Astrocyte of the cerebellum (primary cell): Measurements from ENCODE around the gene SIDT1.

Experiments used
- DNase-seq: peaks from one replicate; pipeline ENCODE4 v3.0.0-alpha.2; 2011; ENCODE audit warnings: low read depth
- H3K4me3 ChIP-seq: 2 replicates; pipeline ENCODE4 v1.5.1; 2011; ENCODE audit warnings: mild to moderate bottlenecking, low read depth, low read length, moderate library complexity
- CTCF ChIP-seq: IDR thresholded peaks from 2 replicates; pipeline ENCODE4 v1.5.1; 2012; ENCODE audit warnings: low read length, low read depth, moderate library complexity, mild to moderate bottlenecking; ENCODE audit errors: missing control alignments
- in situ Hi-C: cut with HindIII; loops from 2 replicates; pipeline ENCODE4 v1.10.0; 2017; ENCODE audit warnings: low sequenced_read_pairs

Gene SIDT1

GRCh38 chr3:113521981-113522380 lies 10.4 kb upstream of the SIDT1 start:
- no peak for DNase-seq
- no peak overlapping the region for H3K4me3 ChIP-seq
- in situ Hi-C loops: no loop called here
- TF ChIP-seq CTCF: no peak

- no peak for DNase-seq
- H3K4me3 ChIP-seq: no peak overlapping the region
- in situ Hi-C loops: no loop called here
- no peak for TF ChIP-seq CTCF
These were observed 9.1 kb upstream of the SIDT1 start for GRCh38 chr3:113523241-113523640.

- peak overlapping the region; percentile 50 for H3K4me3 ChIP-seq
- no peak for TF ChIP-seq CTCF
- no peak for DNase-seq
- in situ Hi-C loops: no loop called here
These were observed 561 bp downstream of the SIDT1 start for GRCh38 chr3:113532698-113533533.

GRCh38 chr3:113533534-113533892 lies 1.2 kb downstream of the SIDT1 start:
- in situ Hi-C loops: no loop called here
- DNase-seq: no peak
- peak overlapping the region; percentile 50 for H3K4me3 ChIP-seq
- TF ChIP-seq CTCF: no peak

- H3K4me3 ChIP-seq: no peak overlapping the region
- in situ Hi-C loops: no loop called here
- no peak for DNase-seq
- no peak for TF ChIP-seq CTCF
These were observed 2.0 kb downstream of the SIDT1 start for GRCh38 chr3:113534365-113534764.

GRCh38 chr3:113535898-113536297 lies 3.5 kb downstream of the SIDT1 start:
- H3K4me3 ChIP-seq: no peak overlapping the region
- peak; percentile 15 for TF ChIP-seq CTCF
- DNase-seq: no peak
- in situ Hi-C loops: no loop called here

- H3K4me3 ChIP-seq: no peak overlapping the region
- no peak for DNase-seq
- in situ Hi-C loops: no loop called here
These were observed 4.3 kb downstream of the SIDT1 start for GRCh38 chr3:113536627-113537101.

More at GRCh38 chr3:113536627-113537101, 4.3 kb downstream of the SIDT1 start:
- TF ChIP-seq CTCF: no peak
